AML-193 (cell line): ENCODE measurements around the gene PDK2.

Source experiments
- DNase-seq, 2 experiments: peaks; one replicate each; lab custom pipeline; 2025; lab: John Stamatoyannopoulos, UW

PDK2 gene

GRCh38 chr17:50149417-50150353, 54.5 kb downstream of the PDK2 start:
- peak; percentile 50 to 54 for DNase-seq

- no peak for DNase-seq
These were observed 55.3 kb downstream of the PDK2 start, which contains the start of gene PPP1R9B for GRCh38 chr17:50150354-50151040. PPP1R9B (minus strand) TSS chr17:50150677; CDS start chr17:50150513, 164 bp downstream.

- peak; percentile 92 to 95 for DNase-seq
These were observed 56.1 kb downstream of the PDK2 start for GRCh38 chr17:50151041-50151936.

GRCh38 chr17:50151937-50152547, 56.9 kb downstream of the PDK2 start:
- DNase-seq = peak; percentile 76 to 80

GRCh38 chr17:50152736-50153135, 57.6 kb downstream of the PDK2 start:
- DNase-seq = no peak

- DNase-seq = peak in 1 of 2 experiments; percentile 26
These were observed 58.8 kb downstream of the PDK2 start for GRCh38 chr17:50153650-50154575.

- DNase-seq = no peak
These were observed 59.5 kb downstream of the PDK2 start for GRCh38 chr17:50154604-50155003.

GRCh38 chr17:50155115-50155819, 60.1 kb downstream of the PDK2 start:
- peak in 1 of 2 experiments; percentile 24 for DNase-seq

- DNase-seq = no peak
These were observed 62.7 kb downstream of the PDK2 start for GRCh38 chr17:50157891-50158290.

- DNase-seq = peak; percentile 87 to 93
These were observed 66.1 kb downstream of the PDK2 start for GRCh38 chr17:50161023-50161910.
